ENCODE data around the gene TRIM31. TPM values are rescaled to one million over a fixed set of nuclear protein-coding genes. Genes with fewer than 3 reads are reported as not detected.

TRIM31 gene
- total and polyA plus RNA-seq, 4 donors, result 0.79 to 13.8 TPM; not detected in 2

- Histone ChIP-seq H3K9me3 (ENCODE audit: control insufficient read depth, low read length) (no peaks in the 10 kb centered on the region), H3K27me3 (ENCODE audit: control insufficient read depth in 1 of 2, insufficient read depth in 2 of 2, low read length in 1 of 2) (no peaks in the 10 kb centered on the region), H3K27ac (ENCODE audit: low read depth in 1 of 2, low read length in 2 of 2) (peak overlapping the region; percentile 59 to 67), H3K4me3 (ENCODE audit: low read length in 2 of 2) (peak overlapping the region; percentile 40 to 91), H3K36me3 (ENCODE audit: control insufficient read depth in 1 of 2, insufficient read depth in 2 of 2, low read length in 1 of 2) (peaks cover 0 to 1% of the 10 kb centered on the region in 2 donors), H3K4me1 (ENCODE audit: control insufficient read depth in 1 of 2, insufficient read depth in 2 of 2, low read length in 2 of 2) (peaks cover 0 to 2% of the 10 kb centered on the region in 2 donors)
- intact Hi-C loops (cut with DNase I), result no loop called here
- 7 to 8% methylated on average over 4 of the region's 4 CpGs for WGBS, 2 donors
- ATAC-seq (ENCODE audit: low FRiP score) (no peak), DNase-seq (no peak)
These were observed 46.8 kb downstream of the TRIM31 start for GRCh38 chr6:30066082-30066481.

GRCh38 chr6:30063315-30063714, 49.6 kb downstream of the TRIM31 start:
- intact Hi-C loops (cut with DNase I), result no loop called here
- H3K9me3 ChIP-seq (ENCODE audit: control insufficient read depth, low read length), result no peaks in the 10 kb centered on the region
- H3K36me3 ChIP-seq (ENCODE audit: control insufficient read depth in 1 of 2, insufficient read depth in 2 of 2, low read length in 1 of 2), result no peaks in the 10 kb centered on the region
- H3K27ac ChIP-seq (ENCODE audit: low read depth in 1 of 2, low read length in 2 of 2), result no peak overlapping the region
- H3K4me1 ChIP-seq (ENCODE audit: control insufficient read depth in 1 of 2, insufficient read depth in 2 of 2, low read length in 2 of 2), result peaks cover 2 to 4% of the 10 kb centered on the region in 2 donors
- 62 to 88% methylated on average over 2 of the region's 2 CpGs for WGBS, 2 donors
- ATAC-seq (ENCODE audit: low FRiP score) (no peak), DNase-seq (no peak)
- no peak overlapping the region for H3K4me3 ChIP-seq (ENCODE audit: low read length in 2 of 2)
- H3K27me3 ChIP-seq (ENCODE audit: control insufficient read depth in 1 of 2, insufficient read depth in 2 of 2, low read length in 1 of 2), result no peaks in the 10 kb centered on the region

GRCh38 chr6:30062471-30063178, 50.3 kb downstream of the TRIM31 start:
- WGBS, 2 donors, result 87 to 94% methylated on average over 7 of the region's 7 CpGs
- no peak for DNase-seq
- H3K36me3 ChIP-seq (ENCODE audit: control insufficient read depth in 1 of 2, insufficient read depth in 2 of 2, low read length in 1 of 2), result no peaks in the 10 kb centered on the region
- H3K4me1 ChIP-seq (ENCODE audit: control insufficient read depth in 1 of 2, insufficient read depth in 2 of 2, low read length in 2 of 2), result peaks cover 2 to 4% of the 10 kb centered on the region in 2 donors
- H3K27ac ChIP-seq (ENCODE audit: low read depth in 1 of 2, low read length in 2 of 2), result no peak overlapping the region
- no peak for ATAC-seq (ENCODE audit: low FRiP score)
- intact Hi-C loops (cut with DNase I), result no loop called here
- no peaks in the 10 kb centered on the region for H3K9me3 ChIP-seq (ENCODE audit: control insufficient read depth, low read length)
- no peaks in the 10 kb centered on the region for H3K27me3 ChIP-seq (ENCODE audit: control insufficient read depth in 1 of 2, insufficient read depth in 2 of 2, low read length in 1 of 2)
- no peak overlapping the region for H3K4me3 ChIP-seq (ENCODE audit: low read length in 2 of 2)

- 41 to 49% methylated on average over 13 of the region's 13 CpGs for WGBS, 2 donors
- H3K4me1 ChIP-seq (ENCODE audit: control insufficient read depth in 1 of 2, insufficient read depth in 2 of 2, low read length in 2 of 2), result peaks cover 2 to 4% of the 10 kb centered on the region in 2 donors
- H3K36me3 ChIP-seq (ENCODE audit: control insufficient read depth in 1 of 2, insufficient read depth in 2 of 2, low read length in 1 of 2), result no peaks in the 10 kb centered on the region
- peak overlapping the region in 1 of 2 donors; percentile 92 for H3K27ac ChIP-seq (ENCODE audit: low read depth in 1 of 2, low read length in 2 of 2)
- DNase-seq, result no peak
- no peaks in the 10 kb centered on the region for H3K9me3 ChIP-seq (ENCODE audit: control insufficient read depth, low read length)
- intact Hi-C loops (cut with DNase I), result no loop called here
- H3K4me3 ChIP-seq (ENCODE audit: low read length in 2 of 2), result peak overlapping the region; percentile 49 to 70
- no peak for ATAC-seq (ENCODE audit: low FRiP score)
- no peaks in the 10 kb centered on the region for H3K27me3 ChIP-seq (ENCODE audit: control insufficient read depth in 1 of 2, insufficient read depth in 2 of 2, low read length in 1 of 2)
These were observed 50.9 kb downstream of the TRIM31 start for GRCh38 chr6:30061858-30062458.

GRCh38 chr6:30061092-30061857, 51.6 kb downstream of the TRIM31 start, which contains the start of gene POLR1H:
POLR1H (plus strand) TSS chr6:30061265; CDS start chr6:30061525, 260 bp downstream.
- DNase-seq (peak; percentile 95 to 96), ATAC-seq (ENCODE audit: low FRiP score) (peak; percentile 98)
- Histone ChIP-seq H3K27me3 (ENCODE audit: control insufficient read depth in 1 of 2, insufficient read depth in 2 of 2, low read length in 1 of 2) (no peaks in the 10 kb centered on the region), H3K9me3 (ENCODE audit: control insufficient read depth, low read length) (no peaks in the 10 kb centered on the region), H3K4me1 (ENCODE audit: control insufficient read depth in 1 of 2, insufficient read depth in 2 of 2, low read length in 2 of 2) (peaks cover 2 to 4% of the 10 kb centered on the region in 2 donors), H3K4me3 (ENCODE audit: low read length in 2 of 2) (peak within 1 kb of the TSS; percentile 70 to 99), H3K36me3 (ENCODE audit: control insufficient read depth in 1 of 2, insufficient read depth in 2 of 2, low read length in 1 of 2) (no peaks in the 10 kb centered on the region), H3K27ac (ENCODE audit: low read depth in 1 of 2, low read length in 2 of 2) (peak within 1 kb of the TSS; percentile 92 to 93)
- intact Hi-C loops (cut with DNase I), result no loop called here
- 0 to 1% methylated on average over 48 of the region's 48 CpGs for WGBS, 2 donors

DNA sequence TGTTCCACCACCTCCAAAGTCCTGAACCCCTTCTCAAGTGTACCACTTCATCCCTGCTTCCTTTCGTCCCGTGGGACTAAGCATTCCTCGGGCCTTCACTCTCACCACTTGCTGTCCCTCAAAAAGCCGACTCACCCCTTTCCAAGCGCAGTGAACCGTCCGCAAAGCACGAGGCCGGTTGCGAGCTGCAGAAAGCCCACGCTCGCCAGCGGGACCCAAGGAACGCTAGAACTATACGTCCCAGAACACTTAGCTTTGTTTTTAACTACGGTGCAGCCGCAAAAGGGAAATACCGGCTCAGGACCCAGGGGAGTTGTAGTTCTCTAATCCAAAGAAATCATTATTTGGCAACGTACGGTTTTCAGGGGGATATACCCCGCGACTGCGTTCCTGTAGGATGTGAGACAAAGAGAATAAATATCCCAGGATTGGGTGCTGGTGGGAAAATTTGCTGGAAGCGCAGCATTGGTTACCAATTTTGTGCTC, 52.2 kb downstream of the TRIM31 start:
- no peaks in the 10 kb centered on the region for H3K9me3 ChIP-seq (ENCODE audit: control insufficient read depth, low read length)
- intact Hi-C loops (cut with DNase I), result no loop called here
- WGBS, 2 donors, result 0 to 1% methylated on average over 24 of the region's 24 CpGs
- H3K4me1 ChIP-seq (ENCODE audit: control insufficient read depth in 1 of 2, insufficient read depth in 2 of 2, low read length in 2 of 2), result peaks cover 2 to 4% of the 10 kb centered on the region in 2 donors
- DNase-seq (peak; percentile 64 to 81), ATAC-seq (ENCODE audit: low FRiP score) (peak; percentile 34)
- H3K27me3 ChIP-seq (ENCODE audit: control insufficient read depth in 1 of 2, insufficient read depth in 2 of 2, low read length in 1 of 2), result no peaks in the 10 kb centered on the region
- no peaks in the 10 kb centered on the region for H3K36me3 ChIP-seq (ENCODE audit: control insufficient read depth in 1 of 2, insufficient read depth in 2 of 2, low read length in 1 of 2)
- H3K4me3 ChIP-seq (ENCODE audit: low read length in 2 of 2), result peak overlapping the region; percentile 70 to 99
- peak overlapping the region; percentile 91 to 93 for H3K27ac ChIP-seq (ENCODE audit: low read depth in 1 of 2, low read length in 2 of 2)

DNA sequence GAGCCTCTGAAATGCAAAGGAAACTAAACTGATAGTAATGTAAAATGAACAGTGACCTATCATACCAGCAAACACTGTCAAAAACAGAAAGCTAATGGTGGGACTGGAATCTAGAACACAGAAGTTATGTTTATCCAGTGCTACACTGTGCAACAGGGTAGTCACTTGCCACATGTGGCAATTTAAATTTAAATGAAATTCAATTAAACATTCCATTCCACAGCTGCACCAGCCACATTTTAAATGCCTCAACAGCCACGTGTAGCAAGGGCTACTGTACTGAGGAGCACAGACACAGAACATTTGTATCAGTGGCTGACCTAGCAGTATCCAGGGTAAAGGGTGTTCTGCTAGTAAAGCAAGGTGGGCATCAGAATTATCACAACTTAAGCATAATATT, 57.4 kb downstream of the TRIM31 start:
- H3K9me3 ChIP-seq (ENCODE audit: control insufficient read depth, low read length), result no peaks in the 10 kb centered on the region
- WGBS, 2 donors, result 51 to 56% methylated on average over 1 of the region's 1 CpG
- no peak for ATAC-seq (ENCODE audit: low FRiP score)

GRCh38 chr6:30053682-30054081, 59.2 kb downstream of the TRIM31 start:
- H3K9me3 ChIP-seq (ENCODE audit: control insufficient read depth, low read length), result no peaks in the 10 kb centered on the region
- ATAC-seq (ENCODE audit: low FRiP score) (no peak), DNase-seq (no peak)
- H3K36me3 ChIP-seq (ENCODE audit: control insufficient read depth in 1 of 2, insufficient read depth in 2 of 2, low read length in 1 of 2), result no peaks in the 10 kb centered on the region
- no peak overlapping the region for H3K4me3 ChIP-seq (ENCODE audit: low read length in 2 of 2)
- 76 to 85% methylated on average over 3 of the region's 3 CpGs for WGBS, 2 donors
- H3K27ac ChIP-seq (ENCODE audit: low read depth in 1 of 2, low read length in 2 of 2), result no peak overlapping the region
- H3K4me1 ChIP-seq (ENCODE audit: control insufficient read depth in 1 of 2, insufficient read depth in 2 of 2, low read length in 2 of 2), result no peaks in the 10 kb centered on the region
- no peaks in the 10 kb centered on the region for H3K27me3 ChIP-seq (ENCODE audit: control insufficient read depth in 1 of 2, insufficient read depth in 2 of 2, low read length in 1 of 2)
- intact Hi-C loops (cut with DNase I), result no loop called here

More for the DNA sequence above, 57.4 kb downstream of the TRIM31 start:
- Histone ChIP-seq H3K4me3 (ENCODE audit: low read length in 2 of 2) (no peak overlapping the region), H3K27ac (ENCODE audit: low read depth in 1 of 2, low read length in 2 of 2) (no peak overlapping the region), H3K27me3 (ENCODE audit: control insufficient read depth in 1 of 2, insufficient read depth in 2 of 2, low read length in 1 of 2) (no peaks in the 10 kb centered on the region), H3K36me3 (ENCODE audit: control insufficient read depth in 1 of 2, insufficient read depth in 2 of 2, low read length in 1 of 2) (no peaks in the 10 kb centered on the region), H3K4me1 (ENCODE audit: control insufficient read depth in 1 of 2, insufficient read depth in 2 of 2, low read length in 2 of 2) (peaks cover 0 to 4% of the 10 kb centered on the region in 2 donors)
- DNase-seq, result no peak
- intact Hi-C loops (cut with DNase I), result no loop called here

All from aorta (tissue), 5 donors.